ENCODE data around the gene TMEM89. TPM values are rescaled to one million over a fixed set of nuclear protein-coding genes. Genes with fewer than 3 reads are reported as not detected.

Gene TMEM89
- total and polyA plus RNA-seq, 2 experiments from 2014 or later, result not detected

- H3K9me2 ChIP-seq (ENCODE audit: insufficient read depth), result no peaks in the 10 kb centered on the region
- 0 out of 2 replicates have a peak, but pooled peaks cover 7% of the 10 kb centered on the region for H3F3A ChIP-seq (replicated peaks; ENCODE audit: low read depth)
- no peak overlapping the region for H3K27ac ChIP-seq (ENCODE audit: low read depth)
- peaks cover 16% of the 10 kb centered on the region for H3K36me3 Mint-ChIP-seq (ENCODE audit: low read depth)
- H3K4me3 Mint-ChIP-seq, result peak overlapping the region; percentile 60; the same call in 2 of the 3 replicates
- no peak overlapping the region for H3K27ac Mint-ChIP-seq
- no peaks in the 10 kb centered on the region for H3K9me3 Mint-ChIP-seq
- H2AFZ ChIP-seq, result peak overlapping the region; percentile 94
- H3K4me3 ChIP-seq, result peak overlapping the region; percentile 59
- H3K4me2 ChIP-seq, result peak overlapping the region; percentile 88
- H4K20me1 ChIP-seq (replicated peaks; ENCODE audit: insufficient read depth), result no peaks in the 10 kb centered on the region; the same call in 1 of the 2 replicates
- H3K4me1 ChIP-seq (ENCODE audit: insufficient read depth), result peaks cover 17% of the 10 kb centered on the region; the same call in 1 of the 2 replicates
- peaks cover 12% of the 10 kb centered on the region for H3K4me1 Mint-ChIP-seq
- ATAC-seq (peak; percentile 33), DNase-seq (ENCODE audit: low spot score) (peak; percentile 68)
- peaks cover 11% of the 10 kb centered on the region; the same call in 1 of the 2 replicates for H3K27me3 ChIP-seq (ENCODE audit: insufficient read depth)
- no peak for TF ChIP-seq STAT1 (IDR thresholded peaks at IDR 0.05; ENCODE audit: unreplicated experiment)
- no peak for TF ChIP-seq ZNF114 (CRISPR knock-in tag; IDR thresholded peaks at IDR 0.05)
- TF ChIP-seq JUNB (IDR thresholded peaks at IDR 0.05; ENCODE audit: unreplicated experiment), result no peak
- TF ChIP-seq POLR2AphosphoS5 (IDR thresholded peaks at IDR 0.05; ENCODE audit: low read depth), result no peak
- no peak for TF ChIP-seq EZH2 (IDR thresholded peaks at IDR 0.05; ENCODE audit: low read depth, unreplicated experiment)
- TF ChIP-seq CTCF (conservative IDR thresholded peaks at IDR 0.05; ENCODE audit: low read depth in 2 of 2), result no peak
- TF ChIP-seq ZNF462 (CRISPR knock-in tag; IDR thresholded peaks at IDR 0.05), result no peak
- no peak for TF ChIP-seq CREB1 (CRISPR knock-in tag; IDR thresholded peaks at IDR 0.05; ENCODE audit: low read depth)
- TF ChIP-seq NANOG (IDR thresholded peaks at IDR 0.05; ENCODE audit: borderline replicate concordance), result no peak
- TF ChIP-seq ETS1 (IDR thresholded peaks at IDR 0.05), result no peak
- no peak for TF ChIP-seq EZH2phosphoT487 (IDR thresholded peaks at IDR 0.05; ENCODE audit: unreplicated experiment)
- TF ChIP-seq ZNF331 (CRISPR knock-in tag; IDR thresholded peaks at IDR 0.05; ENCODE audit: low read depth), result no peak
- no peak for TF ChIP-seq REST (IDR thresholded peaks at IDR 0.05; ENCODE audit: unreplicated experiment)
- no peaks in the 10 kb centered on the region for H3K79me2 ChIP-seq (replicated peaks; ENCODE audit: insufficient read depth)
- H3K36me3 ChIP-seq (ENCODE audit: insufficient read depth), result 0 out of 2 replicates have a peak, but pooled peaks cover 6% of the 10 kb centered on the region
- H3K27me3 Mint-ChIP-seq (ENCODE audit: insufficient read depth, low read depth, poor library complexity), result peaks cover 22% of the 10 kb centered on the region
Measured at GRCh38 chr3:48594417-48595049, 27.0 kb downstream of the TMEM89 start.

Data from GM23338 (cell line).